ENCODE measurements around the gene JCAD. TPM values are rescaled to one million over a fixed set of nuclear protein-coding genes. Genes with fewer than 3 reads are reported as not detected.

Gene JCAD
- total and polyA plus RNA-seq, 4 donors, result 11.3 to 93.7 (median 27.1) TPM

GRCh38 chr10:30043476-30044270 lies 15.7 kb downstream of the JCAD start:
- TF ChIP-seq CTCF (IDR thresholded peaks at IDR 0.05; ENCODE audit: control extremely low read depth, extremely low read depth), result no peak
- 37 to 44% methylated on average over 5 of the region's 5 CpGs for WGBS, 2 donors
- peaks cover 2 to 36% (median 19%) of the 10 kb centered on the region in 5 donors for H3K4me1 ChIP-seq (ENCODE audit: control insufficient read depth in 5 of 5, insufficient read depth in 5 of 5, low read length in 5 of 5)
- H3K36me3 ChIP-seq (ENCODE audit: control insufficient read depth in 4 of 4, insufficient read depth in 4 of 4, low read length in 4 of 4), result peaks cover 0 to 18% (median 0%) of the 10 kb centered on the region in 4 donors
- no peak overlapping the region for H3K9ac ChIP-seq (ENCODE audit: insufficient read depth in 1 of 2, low read length in 2 of 2)
- peaks cover 0 to 4% (median 0%) of the 10 kb centered on the region in 4 donors for H3K9me3 ChIP-seq (ENCODE audit: control insufficient read depth in 4 of 4, insufficient read depth in 3 of 4, low read length in 3 of 4)
- no peaks in the 10 kb centered on the region for H3K27me3 ChIP-seq (ENCODE audit: control insufficient read depth in 3 of 3, insufficient read depth in 3 of 3, low read length in 2 of 3)
- peak in 2 of 3 donors; percentile 52 to 67 for DNase-seq
- peak overlapping the region in 1 of 2 donors; percentile 78 for H3K27ac ChIP-seq (ENCODE audit: low read depth in 1 of 2, low read length in 1 of 2)
- ATAC-seq (ENCODE audit: insufficient read depth, low FRiP score), result no peak
- no peak overlapping the region for H3K4me3 ChIP-seq

- no peaks in the 10 kb centered on the region for H3K27me3 ChIP-seq (ENCODE audit: control insufficient read depth in 3 of 3, insufficient read depth in 3 of 3, low read length in 2 of 3)
- H3K36me3 ChIP-seq (ENCODE audit: control insufficient read depth in 4 of 4, insufficient read depth in 4 of 4, low read length in 4 of 4), result peaks cover 0 to 18% (median 0%) of the 10 kb centered on the region in 4 donors
- DNase-seq, result no peak
- peaks cover 2 to 34% (median 19%) of the 10 kb centered on the region in 5 donors for H3K4me1 ChIP-seq (ENCODE audit: control insufficient read depth in 5 of 5, insufficient read depth in 5 of 5, low read length in 5 of 5)
- no peak for TF ChIP-seq CTCF (IDR thresholded peaks at IDR 0.05; ENCODE audit: control extremely low read depth, extremely low read depth)
- H3K9ac ChIP-seq (ENCODE audit: insufficient read depth in 1 of 2, low read length in 2 of 2), result no peak overlapping the region
- no peak for ATAC-seq (ENCODE audit: insufficient read depth, low FRiP score)
- peaks cover 0 to 4% (median 0%) of the 10 kb centered on the region in 4 donors for H3K9me3 ChIP-seq (ENCODE audit: control insufficient read depth in 4 of 4, insufficient read depth in 3 of 4, low read length in 3 of 4)
- H3K4me3 ChIP-seq, result no peak overlapping the region
- 82 to 86% methylated on average over 3 of the region's 3 CpGs for WGBS, 2 donors
- H3K27ac ChIP-seq (ENCODE audit: low read depth in 1 of 2, low read length in 1 of 2), result peak overlapping the region; percentile 22 to 84
These were observed 16.6 kb downstream of the JCAD start for GRCh38 chr10:30042820-30043219.

GRCh38 chr10:30041196-30042105 lies 17.9 kb downstream of the JCAD start:
- Histone ChIP-seq H3K4me3 (no peak overlapping the region), H3K4me1 (ENCODE audit: control insufficient read depth in 5 of 5, insufficient read depth in 5 of 5, low read length in 5 of 5) (peaks cover 2 to 34% (median 19%) of the 10 kb centered on the region in 5 donors), H3K36me3 (ENCODE audit: control insufficient read depth in 4 of 4, insufficient read depth in 4 of 4, low read length in 4 of 4) (peaks cover 0 to 13% (median 0%) of the 10 kb centered on the region in 4 donors), H3K27me3 (ENCODE audit: control insufficient read depth in 3 of 3, insufficient read depth in 3 of 3, low read length in 2 of 3) (no peaks in the 10 kb centered on the region), H3K27ac (ENCODE audit: low read depth in 1 of 2, low read length in 1 of 2) (peak overlapping the region in 1 of 2 donors; percentile 84), H3K9ac (ENCODE audit: insufficient read depth in 1 of 2, low read length in 2 of 2) (no peak overlapping the region), H3K9me3 (ENCODE audit: control insufficient read depth in 4 of 4, insufficient read depth in 3 of 4, low read length in 3 of 4) (peaks cover 0 to 2% (median 0%) of the 10 kb centered on the region in 4 donors)
- DNase-seq, result peak; percentile 52 to 82 (median 69)
- TF ChIP-seq CTCF (IDR thresholded peaks at IDR 0.05; ENCODE audit: control extremely low read depth, extremely low read depth), result no peak
- no peak for ATAC-seq (ENCODE audit: insufficient read depth, low FRiP score)
- whole genome bisulfite sequencing, 2 donors, result 35 to 41% methylated on average over 8 of the region's 8 CpGs
